Activated B cell treated with CpG ODN at 0.5 μM for 24 hours (primary cell): ENCODE data around the gene SAE1. TPM values are rescaled to one million over a fixed set of nuclear protein-coding genes. Genes with fewer than 3 reads are reported as not detected.
A peak's percentile ranks its signal among the peaks of the same experiment; 100 is the strongest.

Experiments
- ATAC-seq: fragments of 200-7000 bp; cut with Tn5 transposase; one replicate; pipeline ENCODE4 v1.10.0; 2021; ENCODE audit warnings: low read depth, mild to moderate bottlenecking, moderate library complexity
- CTCF ChIA-PET: fragments of 350-600 bp; sonication (Branson Sonifier 250); formaldehyde crosslinking; loops from one replicate; lab custom pipeline; 2021; ENCODE audit warnings: antibody characterized with exemption; lab: Charles Lee
- POLR2A ChIA-PET: fragments of 350-600 bp; sonication (Branson Sonifier 250); formaldehyde crosslinking; loops from one replicate; lab custom pipeline; 2021; ENCODE audit warnings: antibody characterized with exemption; lab: Charles Lee
- DNase-seq: peaks from one replicate; pipeline ENCODE4 v3.0.0; 2022
- H3K27ac Mint-ChIP-seq: one replicate; pipeline ENCODE4 v1.8.0; 2020; ENCODE audit warnings: mixed read lengths
- H3K27me3 Mint-ChIP-seq: one replicate; pipeline ENCODE4 v1.8.0; 2021; ENCODE audit warnings: mixed read lengths
- H3K36me3 Mint-ChIP-seq: one replicate; pipeline ENCODE4 v1.8.0; 2021; ENCODE audit warnings: low read depth, mixed read lengths
- H3K4me1 Mint-ChIP-seq: one replicate; pipeline ENCODE4 v1.8.0; 2021; ENCODE audit warnings: mixed read lengths
- H3K4me3 Mint-ChIP-seq: one replicate; pipeline ENCODE4 v1.8.0; 2020; ENCODE audit warnings: mild to moderate bottlenecking, mixed read lengths
- H3K9me3 Mint-ChIP-seq: one replicate; pipeline ENCODE4 v1.8.0; 2020; ENCODE audit warnings: mixed read lengths
- CTCF ChIP-seq: fragments of 200-600 bp; IDR thresholded peaks from one replicate; pipeline ENCODE4 v1.8.0; 2022; ENCODE audit warnings: antibody characterized with exemption, mild to moderate bottlenecking
- intact Hi-C: fragments of 100-400 bp; cut with micrococcal nuclease; formaldehyde crosslinking; loops from one replicate; pipeline ENCODE4 v1.15.1; 2024
- total RNA-seq: library from RNA; stranded (reverse); gene quantifications from 2 replicates; pipeline ENCODE4 v1.2.3, GENCODE V29; 2022

The SAE1 gene
- total RNA-seq, 1 donor from 2014 or later = 67.4 TPM

- ChIA-PET CTCF (interaction anchor here (0.6 to 3.2 kb wide), 7 partner anchors 9 to 211 kb away, joined by 3 to 21 read pairs (median 4); no protein-coding TSS in a partner anchor), POLR2A (interaction anchor here (0.7 to 2.1 kb wide), 2 partner anchors 10 to 306 kb away, joined by 4 to 8 read pairs; partner anchors contain the start of gene ZC3H4)
- no peak for TF ChIP-seq CTCF
- intact Hi-C loops = no loop called here
- Mint-ChIP-seq H3K27me3 (no peaks in the 10 kb centered on the region), H3K36me3 (no peaks in the 10 kb centered on the region), H3K9me3 (no peaks in the 10 kb centered on the region), H3K27ac (no peak overlapping the region), H3K4me1 (peaks cover 3% of the 10 kb centered on the region), H3K4me3 (no peak overlapping the region)
- DNase-seq (no peak), ATAC-seq (no peak)
These were observed 7.2 kb upstream of the SAE1 start for GRCh38 chr19:47123406-47123805.

DNA sequence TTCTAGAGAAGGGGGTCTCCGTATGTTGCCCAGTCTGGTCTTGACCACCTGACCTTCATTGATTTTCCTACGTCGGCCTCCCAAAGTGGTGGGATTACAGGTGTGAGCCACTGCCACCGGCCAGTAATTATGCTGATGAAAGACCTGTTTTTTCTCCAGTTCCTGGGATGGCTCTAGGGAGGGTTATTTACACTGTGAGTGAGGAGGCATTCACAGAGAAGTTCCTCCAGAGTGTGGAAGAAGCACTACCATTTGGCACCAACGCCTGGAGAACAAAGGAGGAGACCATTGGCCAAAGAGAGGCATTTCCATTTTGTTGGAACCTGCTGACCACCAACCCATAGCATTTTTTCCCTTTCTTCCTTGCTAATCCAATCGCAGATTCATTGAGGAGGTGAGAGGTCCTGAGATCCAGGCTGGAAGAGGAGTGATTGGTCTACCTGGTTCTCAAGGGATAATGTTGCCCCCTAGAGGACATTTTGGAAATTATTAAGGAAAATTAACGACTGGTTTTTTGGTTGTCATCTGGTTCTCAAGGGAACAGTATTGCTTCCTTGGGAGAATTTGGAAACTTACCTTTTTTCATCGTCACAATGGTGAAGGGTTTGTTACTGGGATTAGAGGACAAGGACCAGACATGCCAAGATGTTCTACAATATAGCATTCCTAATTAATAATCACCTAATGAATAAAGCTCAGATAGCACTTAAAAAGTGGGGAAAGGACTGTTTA is 5.5 kb upstream of the SAE1 start:
- no peak overlapping the region for H3K27ac Mint-ChIP-seq

GRCh38 chr19:47125669-47125938 is 5.0 kb upstream of the SAE1 start:
- TF ChIP-seq CTCF = no peak
- Mint-ChIP-seq H3K4me1 (peaks cover 7% of the 10 kb centered on the region), H3K36me3 (peaks cover under 1% of the 10 kb centered on the region), H3K4me3 (no peak overlapping the region), H3K9me3 (peaks cover 2% of the 10 kb centered on the region), H3K27me3 (no peaks in the 10 kb centered on the region), H3K27ac (no peak overlapping the region)
- CTCF ChIA-PET = interaction anchor here (0.7 to 2.3 kb wide), 11 partner anchors 12 to 112 kb away, joined by 3 to 58 read pairs (median 5); partner anchors contain the start of gene ZC3H4
- POLR2A ChIA-PET = interaction anchor here (0.6 to 1.4 kb wide), 4 partner anchors 13 to 115 kb away, joined by 3 to 12 read pairs (median 6); partner anchors contain the start of gene ZC3H4
- intact Hi-C loops = loop anchor here (1.0 kb wide), 4 partner anchors 12 to 112 kb away; partner anchors contain the start of gene ZC3H4
- DNase-seq (no peak), ATAC-seq (no peak)

More for the DNA sequence above, 5.5 kb upstream of the SAE1 start:
- no peak overlapping the region for H3K4me3 Mint-ChIP-seq
- POLR2A ChIA-PET = interaction anchor here (1.3 to 1.4 kb wide), 2 partner anchors 12 to 45 kb away, joined by 8 to 12 read pairs; partner anchors contain the start of gene ZC3H4
- H3K36me3 Mint-ChIP-seq = no peaks in the 10 kb centered on the region
- H3K27me3 Mint-ChIP-seq = no peaks in the 10 kb centered on the region
- H3K4me1 Mint-ChIP-seq = peaks cover 3% of the 10 kb centered on the region
- no peak for TF ChIP-seq CTCF
- DNase-seq (no peak), ATAC-seq (peak; percentile 54)
- CTCF ChIA-PET = interaction anchor here (0.7 to 2.3 kb wide), 10 partner anchors 11 to 111 kb away, joined by 3 to 58 read pairs (median 6); partner anchors contain the start of gene ZC3H4
- H3K9me3 Mint-ChIP-seq = no peaks in the 10 kb centered on the region
- intact Hi-C loops = loop anchor here (1.0 kb wide), 4 partner anchors 12 to 112 kb away; partner anchors contain the start of gene ZC3H4

DNA sequence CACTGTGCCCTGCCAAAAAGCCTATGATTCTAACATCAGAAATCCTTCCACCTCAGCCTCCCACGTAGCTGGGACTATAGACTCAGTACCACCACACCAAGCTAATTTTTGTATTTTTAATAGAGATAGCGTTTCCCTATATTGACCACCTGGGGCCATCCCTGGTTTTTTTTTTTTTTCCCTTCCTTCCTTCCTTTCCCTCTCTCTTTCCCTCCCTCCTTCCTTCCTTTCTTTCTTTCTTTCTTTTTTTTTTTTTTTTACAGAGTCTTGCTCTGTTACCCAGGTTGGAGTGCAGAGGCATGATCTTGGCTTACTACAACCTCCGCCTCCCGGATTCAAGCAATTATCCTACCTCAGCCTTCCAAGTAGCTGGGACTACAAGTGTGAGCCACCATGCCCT is 1.1 kb upstream of the SAE1 start:
- Mint-ChIP-seq H3K4me3 (no peak overlapping the region), H3K9me3 (peaks cover 2% of the 10 kb centered on the region), H3K27ac (no peak overlapping the region), H3K36me3 (peaks cover 22% of the 10 kb centered on the region), H3K4me1 (peaks cover 40% of the 10 kb centered on the region), H3K27me3 (no peaks in the 10 kb centered on the region)
- TF ChIP-seq CTCF = no peak
- POLR2A ChIA-PET = interaction anchor here (0.6 to 0.7 kb wide), 3 partner anchors 16 to 637 kb away, joined by 3 to 17 read pairs (median 6); partner anchors contain the start of gene ZC3H4
- intact Hi-C loops = no loop called here
- CTCF ChIA-PET = interaction anchor here (1.2 kb wide), 1 partner anchor 50 kb away, joined by 4 read pairs; no protein-coding TSS in a partner anchor
- ATAC-seq (no peak), DNase-seq (no peak)
